ENCODE measurements around the gene ECM1. TPM values are rescaled to one million over a fixed set of nuclear protein-coding genes. Genes with fewer than 3 reads are reported as not detected.

Gene ECM1
- total and polyA plus RNA-seq, 2 of the 8 experiments (the other 6 are each of a cell fraction or from before 2014, with no cell fraction given): 0.95 to 0.98 TPM

- Histone ChIP-seq H3K4me2 (ENCODE audit: insufficient read depth in 1 of 2, low read depth in 2 of 2, low read length in 2 of 2) (peak overlapping the region; percentile 96 to 97), H3K79me2 (ENCODE audit: control insufficient read depth in 1 of 2, insufficient read depth in 2 of 2, low read length in 2 of 2) (no peaks in the 10 kb centered on the region), H3K23ac (ENCODE audit: insufficient read length) (no peak overlapping the region), H2BK20ac (ENCODE audit: low read length) (no peak overlapping the region), H3K4ac (replicated peaks; ENCODE audit: insufficient read length, low read depth, low read length) (peak overlapping the region; percentile 78), H3K14ac (ENCODE audit: insufficient read length) (no peak overlapping the region), H3K4me3 (ENCODE audit: extremely low read depth in 1 of 4, insufficient read depth in 2 of 4, low read depth in 3 of 4, low read length in 4 of 4) (peak overlapping the region; percentile 21 to 65 (median 38); a peak in 6 of 8 replicates), H3K56ac (replicated peaks; ENCODE audit: insufficient read length, low read depth, low read length) (no peak overlapping the region), H2BK120ac (replicated peaks; ENCODE audit: low read depth, low read length) (no peak overlapping the region), H3K4me1 (replicated peaks in 1 of 4; ENCODE audit: control insufficient read depth in 3 of 4, insufficient read depth in 4 of 4, low read length in 3 of 4) (peaks cover 2 to 19% (median 11%) of the 10 kb centered on the region in 4 experiments), H3K18ac (ENCODE audit: extremely low read depth, low read length) (peak overlapping the region; percentile 32; the same call in 1 of the 2 replicates), H4K8ac (ENCODE audit: extremely low read depth, insufficient read depth, low read length) (peak overlapping the region; percentile 83), H3K9me3 (ENCODE audit: insufficient read depth in 2 of 2, low read depth in 1 of 2, low read length in 1 of 2) (no peaks in the 10 kb centered on the region), H3K27me3 (replicated peaks in 1 of 4; ENCODE audit: control insufficient read depth in 3 of 4, extremely low read depth in 1 of 4, insufficient read depth in 3 of 4, low read length in 3 of 4) (peaks cover 0 to 19% (median 10%) of the 10 kb centered on the region in 4 experiments; a peak in 5 of 7 replicates), H2BK12ac (ENCODE audit: low read depth, low read length) (peak overlapping the region; percentile 50; the same call in 1 of the 2 replicates), H4K20me1 (replicated peaks in 1 of 2; ENCODE audit: control insufficient read depth in 1 of 2, insufficient read depth in 2 of 2, low read length in 2 of 2) (peaks cover 1 to 2% of the 10 kb centered on the region in 2 experiments), H3K79me1 (ENCODE audit: low read depth, low read length) (no peaks in the 10 kb centered on the region), H4K5ac (ENCODE audit: insufficient read length, low read depth, low read length) (no peak overlapping the region), H2AK5ac (ENCODE audit: low read depth, low read length) (0 out of 2 replicates have a peak overlapping the region, but pooled peaks have one; percentile 41), H2BK5ac (ENCODE audit: low read depth, low read length) (no peak overlapping the region), H4K91ac (replicated peaks; ENCODE audit: insufficient read length, low read length) (no peak overlapping the region), H3K36me3 (ENCODE audit: control insufficient read depth in 2 of 4, insufficient read depth in 4 of 4, low read length in 3 of 4) (no peaks in the 10 kb centered on the region), H2BK15ac (ENCODE audit: low read length) (no peak overlapping the region), H3K27ac (ENCODE audit: low read depth, low read length) (no peak overlapping the region), H2AFZ (ENCODE audit: low read length) (no peak overlapping the region), H3K23me2 (ENCODE audit: low read depth, low read length) (peaks cover 5% of the 10 kb centered on the region; the same call in 1 of the 2 replicates), H3K9ac (replicated peaks in 1 of 4; ENCODE audit: extremely low read depth in 1 of 4, low read depth in 3 of 4, low read length in 3 of 4) (no peak overlapping the region)
- WGBS, 2 experiments (ENCODE audit: extremely low coverage in 1 of 2, insufficient coverage in 1 of 2, insufficient read length in 1 of 2, insufficient replicate concordance in 2 of 2, low coverage in 1 of 2, low lambda C conversion rate in 2 of 2, missing lambda C conversion rate in 1 of 2): 59% methylated on average over 15 of the region's 43 CpGs; no CpG with 5 or more reads in 1 of the 2 experiments
- DNase-seq (ENCODE audit: low read depth in 1 of 2, low spot score in 2 of 2): no peak
- no peak for FAIRE-seq
- ChIA-PET CTCF (ENCODE audit: partially characterized antibody) (interaction anchor here (0.6 to 6.3 kb wide), 5 partner anchors 11 to 151 kb away, joined by 3 to 65 read pairs (median 21); no protein-coding TSS in a partner anchor), POLR2A (ENCODE audit: partially characterized antibody) (interaction anchor here (0.7 to 43.7 kb wide), 9 partner anchors 11 to 436 kb away, joined by 3 to 1380 read pairs (median 9); partner anchors contain the start of genes ANP32E, ENSA, FALEC and MCL1)
- TF ChIP-seq SP4 (IDR thresholded peaks at IDR 0.05; ENCODE audit: low read length) (no peak), RAD21 (IDR thresholded peaks at IDR 0.05 in 1 of 2, conservative IDR thresholded peaks at IDR 0.05 in 1 of 2; ENCODE audit: low read depth in 2 of 2, low read length in 2 of 2) (peak; percentile 6 to 32; a peak in 3 of 4 replicates), HDAC2 (IDR thresholded peaks at IDR 0.05; ENCODE audit: borderline replicate concordance in 1 of 2, low read depth in 2 of 2, low read length in 2 of 2) (0 out of 4 replicates have a peak, but pooled peaks of 1 of the 2 experiments have one; percentile 50), TCF12 (IDR thresholded peaks at IDR 0.05; ENCODE audit: low read depth, low read length) (no peak), TEAD4 (IDR thresholded peaks at IDR 0.05; ENCODE audit: low read depth, low read length) (peak; percentile 90), GABPA (IDR thresholded peaks at IDR 0.05; ENCODE audit: borderline replicate concordance, insufficient read depth, low read length) (0 out of 2 replicates have a peak, but pooled peaks have one; percentile 5), EZH2 (IDR thresholded peaks at IDR 0.05; ENCODE audit: low read depth, low read length, severe bottlenecking) (peak; percentile 9)
Measured at GRCh38 chr1:150549496-150550221, 41.8 kb downstream of the ECM1 start.
